NCI-H1048 (cell line): ENCODE data around the gene SMIM36.
"Not testable (repeated sequence)": the region's sequence is repeated elsewhere in the genome, so short reads cannot be mapped to it uniquely, and the experiment has no call there.

Experiments
- DNase-seq: peaks from one replicate; lab custom pipeline; 2025; lab: John Stamatoyannopoulos, UW

The SMIM36 gene

GRCh38 chr17:55510986-55511721 is at the start of gene SMIM36:
Gene SMIM36 (minus strand): TSS chr17:55511452.
- DNase-seq = no peak

DNA sequence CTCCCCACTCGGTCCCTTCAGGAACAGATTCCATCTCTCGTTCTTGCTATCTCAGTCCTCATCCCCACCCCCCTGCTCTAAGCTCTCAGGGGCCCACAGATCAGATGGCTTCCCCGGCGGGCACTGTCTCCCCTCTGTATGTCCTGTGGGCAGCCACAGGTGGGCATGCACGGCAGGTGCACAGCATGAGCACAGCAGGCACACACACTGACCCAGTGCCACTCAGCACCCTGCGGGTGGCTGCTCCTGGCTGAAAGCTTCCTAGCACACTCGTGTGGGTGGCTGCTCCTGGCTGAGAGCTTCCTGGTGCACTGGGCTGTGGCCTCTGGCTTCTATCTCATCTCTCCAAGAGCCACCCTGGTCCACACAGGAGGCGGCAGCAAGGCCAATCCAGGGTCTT is 44.5 kb upstream of the SMIM36 start:
- DNase-seq = no peak

DNA sequence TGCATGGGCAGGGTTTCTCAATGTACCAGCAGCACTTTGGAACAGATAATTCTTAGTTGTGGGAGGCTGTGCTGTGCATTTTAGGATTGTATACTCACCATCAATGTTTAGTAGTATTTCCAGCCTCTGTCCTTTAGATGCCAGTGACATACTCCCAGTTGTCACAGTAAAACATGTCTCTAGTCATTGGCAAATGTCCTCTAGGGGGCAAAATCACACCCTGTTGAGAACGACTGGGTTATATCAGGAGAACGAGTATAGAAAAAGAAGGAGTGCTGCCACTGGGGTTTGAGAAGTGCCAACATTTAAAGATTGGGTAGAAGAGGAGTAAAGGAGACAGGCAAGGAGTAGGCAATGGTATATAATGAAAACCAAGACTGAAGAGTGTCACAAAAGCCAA is 37.9 kb upstream of the SMIM36 start:
- no peak for DNase-seq

DNA sequence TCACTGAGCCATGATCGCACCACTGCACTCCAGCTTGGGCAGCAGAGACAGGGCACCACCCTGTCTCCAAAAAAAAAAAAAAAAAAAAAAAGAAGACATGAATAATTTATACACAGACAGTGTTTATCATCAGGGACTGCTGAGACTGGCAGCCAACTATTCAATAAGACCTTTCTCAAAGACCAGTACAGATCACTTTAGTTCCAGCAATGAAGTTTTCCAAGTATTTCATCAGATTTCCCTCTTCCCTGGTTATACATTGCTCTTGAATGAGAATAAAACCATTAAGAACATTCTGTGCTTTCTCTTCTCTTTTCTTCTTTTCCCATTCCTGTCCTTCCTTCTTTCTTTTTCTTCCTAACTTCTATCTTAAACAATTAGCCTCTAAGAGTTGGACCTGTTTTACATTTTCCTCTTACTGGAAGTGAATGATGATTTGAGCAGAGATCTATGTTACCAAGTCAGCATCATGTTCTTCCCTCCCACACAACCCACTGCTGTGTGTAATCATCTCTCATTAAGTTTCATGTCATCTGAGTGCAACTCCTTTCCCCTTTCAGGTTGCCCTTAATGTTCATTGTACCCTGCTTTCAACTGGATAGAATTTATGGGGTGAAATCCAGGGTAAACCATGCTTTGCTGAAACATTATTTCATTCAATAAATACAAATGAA is 35.9 kb upstream of the SMIM36 start:
- DNase-seq = no peak

DNA sequence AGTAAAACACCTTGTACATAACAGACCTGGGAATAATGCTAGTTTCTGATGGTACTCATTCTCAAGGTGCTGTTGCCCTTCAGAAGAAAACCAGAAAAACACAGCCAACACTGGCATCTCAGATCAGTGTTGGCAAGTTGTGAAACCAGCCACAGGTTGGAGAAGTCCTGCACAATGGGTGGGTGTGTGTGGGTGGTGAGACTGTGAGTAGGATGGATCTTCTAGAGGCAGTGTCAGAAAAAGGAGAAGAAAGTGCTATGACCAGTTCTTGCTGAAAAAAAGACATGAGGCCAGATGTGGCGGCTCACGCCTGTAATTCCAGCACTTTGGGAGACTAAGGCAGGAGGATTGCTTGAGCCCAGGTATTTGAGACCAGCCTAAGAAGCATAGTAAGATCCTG is 35.2 kb upstream of the SMIM36 start:
- no peak for DNase-seq

DNA sequence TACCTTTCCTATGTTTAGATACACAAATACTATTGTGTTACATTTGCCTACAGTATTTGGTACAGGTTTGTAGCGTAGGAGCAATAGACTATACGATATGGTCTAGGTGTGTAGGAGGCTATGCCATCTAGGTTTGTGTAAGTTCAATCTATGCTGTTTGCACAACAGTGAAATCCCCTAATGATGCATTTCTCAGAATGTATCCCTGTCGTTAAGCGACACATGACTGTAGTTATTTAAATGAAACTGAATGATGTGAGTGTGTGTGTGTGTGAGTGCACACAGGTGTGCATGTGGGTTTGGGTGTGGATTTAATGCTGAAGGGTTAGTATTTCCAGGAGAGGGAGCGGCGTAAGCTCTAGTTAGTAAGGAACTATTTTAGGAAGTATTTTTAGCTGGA is 34.6 kb upstream of the SMIM36 start:
- DNase-seq = no peak

DNA sequence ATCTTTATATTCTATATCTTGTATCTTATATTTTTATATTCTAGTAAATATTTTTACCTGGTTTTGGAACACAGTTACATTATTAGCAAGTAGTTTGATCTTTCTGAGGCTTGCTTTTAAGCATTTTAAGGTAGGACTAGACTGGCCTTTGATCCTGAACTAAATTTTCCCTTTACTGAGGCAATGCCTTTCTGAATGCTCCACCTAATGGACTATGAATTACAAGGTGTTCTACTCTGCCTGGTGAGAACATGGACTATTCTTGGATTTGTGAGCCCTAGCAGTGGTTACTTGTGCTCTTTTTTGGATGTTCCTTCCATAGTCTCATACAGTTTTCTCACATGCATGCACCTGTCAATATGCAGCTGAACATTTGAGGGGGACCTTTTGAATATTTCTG is 32.5 kb upstream of the SMIM36 start:
- DNase-seq = no peak

- no peak for DNase-seq
Observed at GRCh38 chr17:55540414-55541091, 29.3 kb upstream of the SMIM36 start.

DNA sequence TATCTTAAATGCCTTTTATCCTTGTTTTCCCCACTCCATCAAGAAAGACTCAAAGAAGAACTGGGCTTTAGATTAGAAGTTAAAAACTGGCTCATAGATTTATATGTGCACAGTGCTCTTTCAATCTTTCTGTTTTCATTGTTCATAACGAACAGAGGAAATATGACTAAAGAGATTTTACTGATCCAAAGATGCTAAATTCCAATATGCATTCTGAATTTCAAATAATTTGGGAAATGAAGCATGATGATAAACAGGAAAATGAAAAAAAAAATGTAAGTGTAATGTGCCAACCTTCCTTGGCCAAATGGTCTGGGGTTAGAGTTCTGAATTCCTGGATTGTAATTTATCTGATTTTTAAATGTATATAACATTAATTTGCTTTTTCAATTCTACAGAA is 25.0 kb upstream of the SMIM36 start:
- no peak for DNase-seq

DNA sequence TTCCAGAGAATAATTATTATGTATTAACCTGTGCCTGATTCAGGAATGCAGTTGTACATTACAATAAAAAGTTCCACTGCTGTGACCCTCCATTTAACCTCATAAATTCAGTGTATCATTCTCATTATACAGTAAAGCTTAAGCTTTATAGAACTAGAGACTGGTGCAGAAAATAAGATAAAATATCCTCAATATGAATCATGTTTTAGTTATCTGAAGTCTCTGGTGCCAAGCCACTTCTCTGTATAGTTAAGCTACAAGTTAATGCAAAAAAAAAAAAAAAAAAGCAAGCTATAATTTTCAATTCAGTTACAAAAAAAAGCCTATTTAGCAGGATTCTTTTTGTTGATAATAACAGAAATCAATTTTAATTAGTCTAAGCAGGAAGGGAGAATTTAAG is 22.4 kb upstream of the SMIM36 start:
- DNase-seq = no peak

DNA sequence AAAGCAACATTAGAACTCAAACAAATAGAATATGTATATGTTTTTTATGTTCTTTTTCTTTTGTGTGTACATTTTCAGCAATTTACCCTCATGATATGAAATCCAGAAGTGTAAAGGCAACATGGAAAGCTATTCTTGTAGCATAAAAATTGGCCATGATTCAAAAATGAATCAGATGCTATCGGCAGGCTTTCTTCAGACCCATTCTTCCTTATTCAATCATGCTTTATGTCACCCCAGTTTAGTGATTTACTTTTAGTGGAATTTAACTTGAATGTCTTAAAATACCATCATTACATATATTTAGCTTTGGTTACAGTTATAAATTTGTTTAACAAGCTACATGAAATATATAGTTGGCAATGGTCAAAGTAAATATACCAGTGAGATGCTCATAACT is 21.4 kb upstream of the SMIM36 start:
- no peak for DNase-seq

DNA sequence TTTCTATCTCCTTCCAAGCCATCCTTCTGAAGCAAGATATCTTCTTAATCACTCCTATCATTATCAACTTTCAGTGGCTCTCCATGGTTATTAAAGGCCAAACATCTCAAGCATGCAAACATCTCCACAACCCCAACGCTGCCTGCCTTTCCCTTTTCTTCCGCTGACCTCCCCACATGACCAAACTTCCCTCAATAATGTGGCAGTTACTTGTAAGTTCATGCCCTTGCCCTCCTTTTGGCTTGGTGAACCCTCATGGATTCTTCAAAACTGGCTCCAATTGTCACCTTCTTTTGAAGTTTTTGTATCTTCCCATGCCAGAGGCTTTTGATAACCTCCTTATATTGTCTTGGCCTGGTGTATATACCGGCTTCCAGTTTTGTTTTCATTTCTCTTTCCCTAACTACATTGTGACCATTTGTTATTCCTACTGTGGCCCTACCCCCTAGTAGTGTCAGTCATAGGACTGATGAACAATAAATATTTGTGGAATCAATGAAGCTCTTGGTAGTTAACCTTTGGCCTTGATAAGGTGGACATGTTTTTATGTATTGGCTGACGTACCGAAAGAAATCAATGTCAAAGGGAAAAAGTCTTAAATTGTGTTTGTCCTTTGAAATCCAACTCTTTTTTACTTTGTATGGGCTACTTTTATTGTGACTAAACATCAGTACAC is 19.9 kb upstream of the SMIM36 start:
- DNase-seq = no peak

- no peak for DNase-seq
Observed at GRCh38 chr17:55530064-55530463, 18.8 kb upstream of the SMIM36 start.

DNA sequence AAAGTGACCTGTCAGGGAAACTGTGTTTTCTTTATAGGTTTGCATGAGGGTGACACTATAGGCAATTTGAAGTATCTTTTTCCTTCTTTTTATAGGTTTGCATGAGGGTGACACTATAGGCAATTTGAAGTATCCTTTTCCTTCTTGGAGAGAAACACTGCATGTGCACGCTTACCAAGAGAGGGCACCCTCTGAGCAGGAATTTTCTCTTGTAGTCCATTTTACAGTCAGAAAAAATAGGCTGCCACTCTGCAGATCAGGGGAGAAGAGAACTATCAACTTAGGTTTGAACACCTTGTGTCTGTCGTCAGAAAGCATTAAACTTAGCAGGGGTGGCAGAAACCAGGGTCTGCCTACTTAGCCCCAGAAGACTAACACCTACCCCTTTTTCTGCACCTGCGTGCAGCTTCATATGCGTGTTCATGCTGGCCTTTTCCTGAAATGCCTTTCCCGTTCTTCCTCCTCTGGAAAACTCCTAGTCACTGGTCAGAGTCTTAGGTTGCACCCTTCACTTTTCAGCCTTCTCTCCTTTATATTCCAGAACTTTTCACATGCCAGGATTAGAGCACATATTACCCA is 16.4 kb upstream of the SMIM36 start:
- DNase-seq = no peak

- no peak for DNase-seq
Observed at GRCh38 chr17:55524440-55525220, 13.4 kb upstream of the SMIM36 start.

GRCh38 chr17:55523032-55523431 is 11.8 kb upstream of the SMIM36 start:
- not testable (repeated sequence) for DNase-seq

GRCh38 chr17:55521186-55521585 is 9.9 kb upstream of the SMIM36 start:
- no peak for DNase-seq

GRCh38 chr17:55520402-55520801 is 9.2 kb upstream of the SMIM36 start:
- no peak for DNase-seq

GRCh38 chr17:55518510-55518909 is 7.3 kb upstream of the SMIM36 start:
- no peak for DNase-seq

GRCh38 chr17:55513885-55514590 is 2.8 kb upstream of the SMIM36 start:
- no peak for DNase-seq

DNA sequence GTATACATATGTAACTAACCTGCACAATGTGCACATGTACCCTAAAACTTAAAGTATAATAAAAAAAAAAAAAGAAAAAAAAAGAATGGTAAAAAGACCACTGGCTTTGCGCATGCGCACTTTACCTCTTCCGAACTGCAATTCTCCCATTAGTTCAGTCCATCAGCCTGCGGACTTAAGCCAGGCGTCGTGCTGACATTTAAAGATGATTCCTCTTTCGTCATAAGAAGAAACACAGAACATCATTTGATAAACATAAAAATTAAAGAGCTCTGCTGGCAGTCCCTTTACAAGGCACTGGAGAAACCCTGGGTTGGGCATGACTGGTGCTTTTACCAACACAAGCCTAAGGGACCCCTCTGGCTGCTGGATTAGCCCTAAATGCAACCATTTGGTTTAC is 3.6 kb downstream of the SMIM36 start:
- not testable (repeated sequence) for DNase-seq
